CD4-positive, alpha-beta T cell treated with Interleukin-10 for 1 hour (primary cell): ENCODE data around the gene RHOD.
A peak's percentile ranks its signal among the peaks of the same experiment; 100 is the strongest.

Source experiments
- DNase-seq: peaks from one replicate; pipeline ENCODE4 v3.0.0-alpha.2; 2020

Gene RHOD, protein sequence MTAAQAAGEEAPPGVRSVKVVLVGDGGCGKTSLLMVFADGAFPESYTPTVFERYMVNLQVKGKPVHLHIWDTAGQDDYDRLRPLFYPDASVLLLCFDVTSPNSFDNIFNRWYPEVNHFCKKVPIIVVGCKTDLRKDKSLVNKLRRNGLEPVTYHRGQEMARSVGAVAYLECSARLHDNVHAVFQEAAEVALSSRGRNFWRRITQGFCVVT

DNA sequence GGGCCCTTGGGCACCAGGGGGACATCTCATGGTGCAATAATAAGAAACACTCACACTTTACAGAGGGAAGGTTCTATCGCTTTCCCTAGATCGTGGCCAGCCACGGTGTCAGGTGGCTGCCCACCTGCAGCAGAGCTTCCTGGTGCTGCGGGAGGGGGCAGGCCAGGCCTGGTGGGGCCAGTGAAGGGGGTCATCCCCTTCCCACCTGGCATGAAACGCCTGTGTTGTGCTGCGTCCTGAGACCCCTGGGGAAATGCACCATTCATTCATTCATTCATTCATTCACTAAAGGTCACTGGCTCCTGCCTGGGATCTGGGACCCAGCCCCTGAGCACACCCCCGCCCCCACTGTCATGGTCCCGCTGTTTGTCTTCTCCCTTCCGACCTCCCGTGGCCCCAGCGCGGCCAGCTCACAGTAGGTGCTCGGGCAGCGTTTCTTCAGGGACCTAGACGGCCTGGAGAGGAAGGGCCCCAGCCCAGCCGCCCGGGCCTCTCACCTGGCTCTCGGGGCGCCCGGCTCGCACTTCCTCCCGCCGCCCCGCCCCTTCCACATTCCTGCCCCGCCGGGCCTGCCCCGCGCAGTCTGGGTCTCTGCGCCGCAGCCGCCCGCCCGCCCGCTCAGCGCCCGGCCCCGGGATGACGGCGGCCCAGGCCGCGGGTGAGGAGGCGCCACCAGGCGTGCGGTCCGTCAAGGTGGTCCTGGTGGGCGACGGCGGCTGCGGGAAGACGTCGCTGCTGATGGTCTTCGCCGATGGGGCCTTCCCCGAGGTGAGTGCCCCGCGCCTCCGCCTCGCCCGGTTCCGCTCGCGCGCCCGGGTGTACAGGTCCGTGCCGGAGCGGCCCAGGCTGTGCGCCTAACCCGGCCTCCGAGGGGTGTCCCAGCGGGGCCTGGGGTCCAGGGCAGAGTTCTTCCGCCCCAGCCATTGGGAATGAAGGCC, at the start of gene RHOD:
TSS of gene RHOD (plus strand) at position 581 of the 938 bp plus-strand sequence. CDS start at position 637, 56 bp downstream.
- peak; percentile 21 for DNase-seq

DNA sequence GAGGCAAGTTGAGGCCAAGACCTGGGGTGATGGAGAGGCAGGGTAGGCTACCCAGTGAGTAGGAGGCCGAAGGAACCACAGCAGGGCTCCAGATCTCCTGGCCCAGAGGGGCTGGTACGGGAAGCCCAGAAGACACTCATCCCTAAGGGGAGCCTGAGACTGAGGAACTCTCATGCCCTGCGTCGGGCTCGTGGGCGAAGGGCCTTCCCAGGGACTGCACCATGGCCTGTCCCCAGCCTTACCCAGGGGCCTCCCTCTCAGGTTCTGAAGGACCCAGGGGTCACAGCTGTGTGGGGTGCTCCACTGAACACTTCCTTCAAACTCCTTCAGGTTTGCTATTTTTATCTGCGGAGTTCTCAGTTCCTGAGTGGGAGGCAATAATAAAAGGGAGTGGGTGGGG, 49.5 kb upstream of the RHOD start:
- no peak for DNase-seq

DNA sequence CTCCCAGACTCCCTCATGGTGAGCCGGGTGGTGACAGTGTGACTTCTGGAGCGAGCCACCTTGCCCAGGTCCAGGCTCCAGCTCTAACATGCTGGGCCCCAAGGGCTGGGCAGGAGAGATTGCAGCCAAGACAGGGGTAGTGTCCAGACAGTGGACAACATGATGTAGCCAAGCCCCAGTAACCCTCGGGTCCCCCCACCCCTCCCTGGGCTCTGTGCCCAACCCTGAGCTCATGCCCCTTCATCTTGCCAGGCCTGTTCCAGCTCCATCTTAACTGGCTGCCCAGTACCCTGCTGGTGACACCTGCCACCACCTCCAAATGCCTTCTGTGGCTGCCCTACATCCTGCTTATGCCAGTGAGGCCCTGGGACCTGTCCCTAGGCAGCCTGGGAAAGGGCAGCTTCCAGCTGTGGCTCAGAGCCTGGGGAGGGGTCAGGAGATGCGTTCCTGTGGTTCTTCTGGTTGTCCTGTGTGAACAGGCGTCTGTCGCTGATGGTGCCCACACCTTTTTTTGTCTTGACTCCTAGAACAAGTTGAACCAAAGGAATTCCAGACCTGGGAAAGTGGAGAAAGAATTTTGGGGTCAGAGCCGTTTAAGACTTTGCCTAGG, 46.2 kb upstream of the RHOD start:
- no peak for DNase-seq

DNA sequence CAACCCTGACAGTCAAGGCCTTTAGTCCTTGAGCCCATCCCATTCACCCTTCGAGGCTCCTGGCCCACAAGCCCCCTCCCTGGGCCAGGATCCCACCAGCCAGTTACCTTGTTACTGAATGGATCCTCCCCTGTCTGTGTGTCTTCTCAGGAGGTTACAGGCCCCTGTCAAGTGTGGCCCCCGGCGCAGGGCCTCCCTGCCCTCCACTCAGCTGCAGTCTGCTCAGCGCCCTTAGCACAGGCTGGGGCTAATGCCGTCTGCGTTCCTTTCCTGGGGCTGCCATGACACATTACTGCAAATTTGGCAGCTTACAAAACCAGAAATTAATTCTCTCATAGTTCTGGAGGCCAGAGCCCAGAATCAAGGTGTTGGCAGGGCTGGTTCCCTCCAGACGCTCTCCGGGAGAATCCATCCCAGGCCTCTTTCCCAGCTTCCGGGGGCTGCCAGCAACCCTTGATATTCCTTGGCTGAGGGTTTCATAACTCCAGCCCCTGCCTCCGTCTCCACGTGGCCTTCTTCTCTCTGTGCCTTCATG, 43.1 kb upstream of the RHOD start:
- no peak for DNase-seq

DNA sequence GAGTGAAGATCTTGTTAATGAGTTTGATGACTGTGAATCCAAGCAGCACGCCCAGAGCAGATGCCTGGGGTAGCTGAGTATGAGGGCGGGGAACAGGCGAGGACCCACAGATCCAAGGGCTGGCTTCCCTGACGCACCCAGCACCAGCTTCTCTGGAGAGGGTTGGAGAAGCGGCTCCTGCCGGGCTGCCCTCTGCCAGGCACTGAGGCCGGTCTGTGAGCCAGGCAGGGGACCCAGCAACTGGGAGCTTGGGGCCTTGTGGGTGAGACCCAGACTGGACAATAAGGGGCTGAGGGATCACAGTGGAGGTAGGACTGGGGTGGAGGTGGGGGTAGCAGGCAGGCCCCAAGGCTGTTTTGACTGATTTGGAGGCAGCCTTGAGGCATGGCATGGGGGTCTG, 42.3 kb upstream of the RHOD start:
- DNase-seq = no peak

DNA sequence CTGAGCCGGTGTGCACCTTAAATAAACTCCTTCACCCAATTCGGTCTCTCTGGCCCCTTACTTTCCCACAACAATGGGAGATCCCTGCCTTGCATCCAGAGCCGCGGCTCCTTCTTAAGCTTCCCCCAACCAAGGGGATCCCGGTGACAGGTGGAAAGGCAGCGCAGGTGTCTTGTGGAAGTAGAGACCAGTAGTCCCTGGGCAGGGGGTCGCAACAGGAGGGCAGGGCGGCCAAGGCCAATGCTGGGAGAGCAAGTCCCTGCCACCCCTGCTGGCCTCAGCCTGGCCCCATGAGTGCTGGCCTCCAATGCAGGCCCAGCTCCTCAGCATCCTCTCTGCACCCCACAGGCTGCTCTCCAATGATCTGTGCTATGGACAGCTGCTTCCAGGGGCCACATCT, 41.6 kb upstream of the RHOD start:
- no peak for DNase-seq

DNA sequence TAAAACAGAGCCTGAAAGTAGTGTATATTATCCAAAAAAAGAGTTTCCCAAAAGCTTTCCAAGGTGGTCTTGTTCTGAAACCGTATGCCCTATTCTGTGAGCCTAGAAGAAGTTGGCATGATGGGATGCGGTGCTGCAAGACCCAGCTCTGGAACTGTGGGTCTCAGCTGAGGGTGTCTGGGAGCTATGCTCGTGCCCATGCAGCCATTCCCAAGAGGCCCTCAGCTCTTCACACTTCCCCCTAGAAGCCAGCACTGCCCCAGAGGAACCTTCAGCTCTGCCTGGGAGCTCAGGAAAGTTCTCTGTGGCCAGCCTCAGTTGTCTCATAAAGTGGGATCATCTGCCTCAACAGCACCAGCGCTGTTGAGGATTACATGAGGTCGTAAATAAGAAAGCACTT, 40.1 kb upstream of the RHOD start:
- DNase-seq = no peak

DNA sequence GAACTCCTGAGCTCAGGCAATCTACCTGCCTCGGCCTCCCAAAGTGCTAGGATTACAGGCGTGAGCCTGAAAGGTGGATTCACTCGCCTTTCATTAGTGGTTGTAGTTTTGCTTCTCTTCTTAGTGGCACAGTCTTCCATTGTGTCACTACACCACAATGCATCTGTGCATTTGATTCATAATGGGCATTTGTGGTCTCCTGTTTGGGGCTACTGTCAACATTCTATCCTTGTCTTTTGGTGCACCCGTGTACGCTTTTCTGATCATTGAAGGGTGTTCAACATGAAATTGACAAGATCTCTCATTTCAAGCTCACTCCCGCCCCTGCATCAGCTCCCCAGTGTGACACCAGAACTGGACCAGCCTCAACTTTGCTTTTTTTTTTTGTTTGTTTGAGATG, 35.7 kb upstream of the RHOD start:
- DNase-seq = no peak

DNA sequence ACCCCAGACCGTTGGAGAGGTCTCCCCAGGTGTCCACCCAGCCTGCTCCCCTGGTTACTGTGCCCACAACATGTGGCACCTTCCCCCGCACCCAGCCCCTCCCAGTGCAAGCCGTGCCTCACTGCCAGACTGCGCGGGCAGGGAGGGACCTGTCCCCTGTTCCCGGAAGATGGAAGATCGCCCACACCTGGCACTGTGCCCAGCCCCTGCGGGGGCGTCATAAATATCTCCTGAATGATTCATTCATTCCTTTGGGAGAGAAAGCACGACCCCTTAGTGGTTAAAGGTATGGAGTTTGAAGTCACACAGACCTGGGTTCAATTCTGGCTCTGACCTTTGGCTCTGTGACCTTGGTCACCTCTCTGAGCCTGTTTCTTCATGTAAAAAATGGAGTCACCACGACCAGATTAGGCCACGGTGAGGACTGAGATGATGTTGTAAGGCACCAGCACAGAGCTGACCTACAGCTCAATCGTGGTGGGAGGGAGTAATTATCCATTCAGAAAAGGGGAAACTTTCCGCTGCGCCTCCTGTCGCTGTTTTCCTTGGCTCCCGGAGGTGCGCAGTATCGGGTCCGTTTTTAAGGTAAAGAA, 34.2 kb upstream of the RHOD start:
- DNase-seq = no peak

DNA sequence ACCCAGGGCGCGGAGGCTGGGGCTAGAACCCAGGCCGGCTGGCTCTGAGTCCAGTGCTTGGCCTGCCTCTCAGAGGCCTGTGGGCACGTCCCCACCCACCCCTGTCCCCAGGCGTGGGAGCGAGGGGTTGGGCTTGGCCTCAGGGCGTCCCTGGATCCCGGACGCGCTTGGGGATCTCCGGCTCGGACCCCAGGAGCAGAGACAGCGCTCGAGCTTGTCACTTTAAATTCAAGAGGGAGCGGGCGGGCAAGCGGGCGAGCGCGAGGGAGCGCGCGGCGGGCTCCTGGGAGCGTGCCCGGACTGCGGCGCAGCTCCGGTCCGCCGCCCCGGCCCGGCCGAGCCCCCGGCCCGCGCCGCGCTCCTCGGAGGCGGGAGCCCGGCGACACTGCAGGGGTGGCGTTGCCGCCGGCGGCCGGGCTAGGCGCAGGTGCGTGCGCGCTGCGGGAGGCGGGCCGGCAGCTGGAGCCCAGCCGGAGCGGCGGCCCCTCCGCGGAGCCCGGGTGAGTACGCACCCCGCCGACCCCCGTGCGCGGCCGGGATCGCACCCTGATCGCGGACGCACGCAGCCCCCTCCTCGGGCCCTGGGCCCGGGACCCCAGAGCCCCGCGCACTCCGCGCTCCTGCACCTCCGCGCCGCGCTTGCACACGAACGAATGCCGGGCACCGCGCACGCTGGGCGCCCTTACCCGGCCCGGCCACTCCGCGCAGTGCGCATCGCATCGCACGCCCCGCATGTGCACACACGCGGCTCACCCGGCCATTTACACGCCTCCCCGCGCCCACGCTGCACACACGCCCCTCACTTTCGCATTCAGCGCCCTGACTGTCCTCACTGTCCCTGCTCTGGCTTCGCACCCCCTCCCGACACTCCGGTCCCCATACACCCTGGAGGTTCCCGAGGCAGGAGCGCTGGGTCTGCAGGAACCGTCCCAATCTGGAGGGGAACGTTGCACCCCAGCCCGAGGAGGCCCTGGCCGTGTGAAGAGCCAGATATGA, 33.4 kb upstream of the RHOD start, which contains the start of gene SYT12:
TSS of gene SYT12 (plus strand) at position 174 of the 996 bp plus-strand sequence. CDS start 7,011 bp downstream, outside the sequence.
- no peak for DNase-seq

DNA sequence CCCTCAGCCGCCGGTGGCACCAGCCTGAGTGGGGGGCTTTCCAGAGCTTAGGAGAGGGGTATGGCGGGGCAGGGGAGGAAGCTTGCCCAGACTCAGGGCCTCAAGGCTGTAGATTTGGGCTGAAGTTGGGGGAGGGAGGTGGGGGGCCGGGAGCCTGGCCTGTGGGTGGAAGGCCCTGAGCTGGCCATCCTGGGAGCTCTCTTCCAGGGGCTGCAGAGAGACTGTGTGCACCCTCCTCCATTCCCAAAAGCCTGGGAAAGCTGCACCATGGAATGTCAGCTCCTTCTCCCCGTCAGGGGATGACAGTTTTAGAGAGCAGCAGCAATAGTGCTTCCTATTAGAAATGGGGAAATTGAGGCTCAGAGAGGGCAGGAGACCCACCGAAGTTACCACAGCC, 32.7 kb upstream of the RHOD start:
- no peak for DNase-seq

DNA sequence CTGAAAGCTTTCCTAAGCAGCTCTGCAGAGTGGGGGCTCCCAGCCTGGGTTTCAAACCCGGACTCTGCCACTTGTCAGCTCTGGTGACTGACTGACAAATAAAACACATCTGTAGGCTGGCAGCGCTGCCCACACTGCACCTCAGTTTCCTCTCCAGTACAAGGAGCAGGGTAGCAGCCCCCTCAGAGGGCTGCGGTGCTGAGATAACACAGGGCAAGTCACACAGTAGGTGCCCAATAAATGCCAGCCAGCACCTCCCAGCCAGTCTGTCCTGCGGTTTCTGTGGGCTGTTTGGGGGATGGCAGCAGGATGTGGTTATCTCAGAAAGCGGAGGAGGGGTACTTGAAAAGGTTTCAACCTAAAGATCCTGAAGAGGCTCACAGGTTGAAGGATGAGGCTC, 32.2 kb upstream of the RHOD start:
- peak; percentile 67 for DNase-seq

DNA sequence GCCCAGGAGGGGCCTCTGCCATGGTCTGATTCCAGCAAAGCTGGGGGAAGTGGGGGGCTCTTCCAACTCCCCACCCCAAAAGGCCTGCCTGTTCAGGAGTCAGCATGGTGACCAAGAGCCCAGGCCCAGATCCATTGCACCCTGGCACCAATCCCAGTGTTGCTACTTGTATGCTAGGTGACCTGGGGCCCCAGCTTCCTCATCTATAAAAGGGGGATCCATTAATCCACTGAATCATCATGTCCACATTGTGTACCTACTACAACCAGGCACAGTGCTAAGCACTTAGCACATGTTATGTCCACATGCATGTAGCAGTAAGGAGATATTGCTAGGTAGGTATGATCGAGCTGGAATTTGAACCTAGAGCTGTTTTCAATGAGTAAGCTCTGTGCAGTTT, 31.7 kb upstream of the RHOD start:
- DNase-seq = no peak

DNA sequence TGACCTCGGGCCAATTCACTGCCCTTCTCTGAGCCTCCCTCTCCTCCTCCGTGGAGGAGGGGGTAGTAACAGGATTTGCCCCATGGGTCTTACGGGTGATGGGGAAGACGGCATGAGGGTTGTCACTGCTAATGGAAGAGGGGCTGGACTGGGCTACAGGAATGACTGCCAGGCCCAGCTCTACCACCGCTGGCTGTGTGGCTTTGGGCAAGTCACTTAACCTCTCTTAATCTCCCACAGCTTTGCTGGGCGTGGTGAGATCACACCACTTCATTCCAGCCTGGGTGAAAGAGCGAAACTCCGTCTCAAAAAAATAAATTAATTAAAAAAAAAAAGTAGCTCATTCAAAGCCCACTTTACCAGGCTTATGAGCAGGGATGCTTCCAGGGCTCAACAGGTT, 30.9 kb upstream of the RHOD start:
- no peak for DNase-seq

DNA sequence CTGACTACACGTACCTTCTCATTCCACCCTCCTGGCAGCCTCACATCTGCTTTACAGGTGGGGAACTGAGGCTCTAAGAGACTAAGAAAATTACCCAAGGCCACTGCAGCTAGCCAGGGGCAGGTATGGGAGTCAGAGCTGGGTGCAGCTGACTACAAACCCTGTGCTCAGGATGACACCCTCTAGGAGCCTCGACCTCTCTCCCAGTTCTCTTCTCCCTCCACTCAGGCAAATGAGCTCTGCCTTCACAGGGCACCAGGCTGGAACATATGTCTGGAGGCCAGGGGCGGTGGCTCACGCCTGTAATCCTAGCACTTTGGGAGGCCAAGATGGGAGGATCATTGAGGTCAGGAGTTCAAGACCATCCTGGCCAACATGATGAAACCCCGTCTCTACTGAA, 29.7 kb upstream of the RHOD start:
- no peak for DNase-seq

DNA sequence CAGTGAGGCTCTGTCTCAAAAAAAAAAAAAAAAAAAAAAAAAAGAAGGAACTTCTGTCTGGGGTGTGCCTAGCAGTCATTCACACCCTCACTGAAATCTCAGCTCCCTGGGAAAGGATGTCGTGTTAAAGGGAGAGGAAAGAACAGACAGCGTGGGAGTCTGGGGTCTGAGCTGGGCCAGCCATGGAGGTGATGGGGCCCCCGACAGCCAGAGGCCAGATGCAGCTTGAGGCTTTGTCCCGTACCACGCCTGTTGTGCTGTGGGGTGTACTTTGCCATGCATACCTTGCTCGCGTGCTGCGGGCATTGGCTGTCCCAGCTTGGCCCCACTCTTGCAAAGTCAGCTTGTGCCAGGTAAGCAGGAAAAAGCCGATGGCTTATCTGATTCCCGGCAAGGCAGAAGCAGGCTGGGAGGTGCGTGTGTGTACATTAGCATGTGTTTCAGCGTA, 29.1 kb upstream of the RHOD start:
- no peak for DNase-seq

DNA sequence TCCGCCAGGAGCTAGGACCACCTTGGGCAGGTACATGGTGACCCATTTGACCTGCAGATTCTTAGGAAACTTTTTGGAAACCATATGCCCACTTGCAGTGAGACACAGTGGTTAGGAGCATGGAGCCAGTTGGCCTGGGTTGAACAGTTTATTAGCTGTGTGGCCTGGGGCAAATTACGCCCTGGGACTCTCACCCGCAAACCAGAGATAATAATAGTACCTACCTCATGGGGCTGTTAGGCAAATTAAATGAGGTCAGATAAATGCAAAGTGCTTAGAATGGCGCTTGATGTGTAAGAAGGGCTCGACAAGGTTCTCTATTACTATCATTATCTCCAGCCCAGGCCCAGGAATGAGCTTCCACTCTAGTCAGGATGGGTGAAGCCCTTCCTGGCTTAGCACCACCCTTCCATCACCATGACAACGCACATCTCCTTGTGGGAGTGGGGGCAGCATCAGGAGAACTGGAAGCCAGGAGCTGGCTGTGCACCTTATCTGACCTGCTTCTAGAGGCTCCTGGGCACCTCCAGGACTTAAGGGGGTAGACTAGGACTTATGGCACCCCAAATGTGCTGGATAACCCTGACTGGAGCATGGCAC, 28.6 kb upstream of the RHOD start:
- no peak for DNase-seq

DNA sequence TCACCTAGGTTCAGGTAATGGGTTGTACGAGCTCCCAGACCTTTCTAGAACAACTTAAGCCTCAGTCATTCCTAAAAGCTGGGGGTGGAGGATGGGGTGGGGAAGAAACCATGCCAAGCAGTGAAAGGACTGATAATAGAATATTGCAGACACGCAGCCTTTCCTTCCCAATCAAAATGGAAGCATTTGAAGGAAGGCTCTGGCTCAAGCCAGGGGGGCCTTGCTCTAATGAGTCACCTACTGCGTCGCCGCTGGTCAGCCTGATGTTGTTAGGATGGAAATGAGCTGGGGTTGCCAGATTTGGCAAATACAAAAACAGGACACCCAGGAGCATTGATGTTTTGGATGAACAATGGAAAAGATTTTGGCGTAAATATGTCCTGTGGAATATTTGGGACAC, 27.5 kb upstream of the RHOD start:
- DNase-seq = no peak

DNA sequence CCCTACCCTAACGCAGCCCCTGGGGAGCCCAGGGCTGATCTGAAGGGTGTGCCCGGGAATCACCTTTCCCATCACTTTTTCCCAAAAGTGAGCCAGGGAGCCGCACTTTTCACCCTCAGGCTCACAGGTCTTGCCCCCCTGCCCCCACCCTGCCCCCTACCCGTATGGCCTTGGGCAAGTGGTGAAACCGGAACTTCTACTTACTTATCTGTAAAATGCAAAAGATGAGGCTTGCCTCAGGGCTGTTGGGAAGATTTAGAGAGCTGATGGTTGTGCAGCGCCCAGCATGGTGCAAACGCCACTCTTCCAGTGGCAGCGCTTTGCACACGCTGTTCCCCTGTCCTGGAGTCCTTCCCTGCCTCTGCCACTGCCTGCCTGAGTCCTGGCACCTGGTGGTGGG, 25.7 kb upstream of the RHOD start:
- no peak for DNase-seq

DNA sequence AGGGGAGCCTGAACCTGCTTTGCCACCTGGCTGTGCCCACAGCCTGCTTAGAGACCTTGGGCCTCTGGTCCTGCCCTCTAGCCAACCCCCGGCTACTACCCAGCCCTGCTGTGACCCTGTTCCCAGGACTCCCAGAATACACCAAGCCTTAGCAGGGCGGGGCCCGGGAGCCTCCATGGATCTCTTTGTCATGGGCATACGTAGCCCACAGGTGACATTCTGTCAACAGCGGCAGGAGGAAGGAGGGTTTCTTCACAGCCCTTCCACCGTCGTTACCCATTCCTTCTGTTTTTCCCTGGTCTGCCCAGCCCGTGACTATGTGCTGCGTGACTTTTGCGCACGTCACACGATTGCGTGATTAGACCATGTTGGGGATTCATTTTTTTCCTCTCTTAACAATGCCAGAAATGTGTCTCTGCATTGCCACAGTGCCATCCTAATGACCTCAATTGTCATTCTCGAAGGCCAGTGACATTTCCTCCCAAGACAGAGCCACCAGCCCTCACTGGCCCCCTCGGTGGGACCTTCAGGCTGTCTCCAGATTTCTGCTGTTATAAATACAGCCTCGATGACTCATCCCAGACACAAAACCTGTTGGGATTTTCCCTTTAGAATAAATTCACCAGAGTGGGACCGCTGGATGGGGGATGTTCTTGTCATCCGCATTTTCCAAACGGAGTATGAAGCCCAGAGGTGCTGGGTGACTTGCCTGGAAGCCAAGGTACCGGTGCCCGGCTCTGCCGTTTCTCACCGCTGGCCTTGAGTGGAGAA, 24.7 kb upstream of the RHOD start:
- no peak for DNase-seq
